ENCODE measurements around the gene CAMK2D.

The CAMK2D gene

DNA sequence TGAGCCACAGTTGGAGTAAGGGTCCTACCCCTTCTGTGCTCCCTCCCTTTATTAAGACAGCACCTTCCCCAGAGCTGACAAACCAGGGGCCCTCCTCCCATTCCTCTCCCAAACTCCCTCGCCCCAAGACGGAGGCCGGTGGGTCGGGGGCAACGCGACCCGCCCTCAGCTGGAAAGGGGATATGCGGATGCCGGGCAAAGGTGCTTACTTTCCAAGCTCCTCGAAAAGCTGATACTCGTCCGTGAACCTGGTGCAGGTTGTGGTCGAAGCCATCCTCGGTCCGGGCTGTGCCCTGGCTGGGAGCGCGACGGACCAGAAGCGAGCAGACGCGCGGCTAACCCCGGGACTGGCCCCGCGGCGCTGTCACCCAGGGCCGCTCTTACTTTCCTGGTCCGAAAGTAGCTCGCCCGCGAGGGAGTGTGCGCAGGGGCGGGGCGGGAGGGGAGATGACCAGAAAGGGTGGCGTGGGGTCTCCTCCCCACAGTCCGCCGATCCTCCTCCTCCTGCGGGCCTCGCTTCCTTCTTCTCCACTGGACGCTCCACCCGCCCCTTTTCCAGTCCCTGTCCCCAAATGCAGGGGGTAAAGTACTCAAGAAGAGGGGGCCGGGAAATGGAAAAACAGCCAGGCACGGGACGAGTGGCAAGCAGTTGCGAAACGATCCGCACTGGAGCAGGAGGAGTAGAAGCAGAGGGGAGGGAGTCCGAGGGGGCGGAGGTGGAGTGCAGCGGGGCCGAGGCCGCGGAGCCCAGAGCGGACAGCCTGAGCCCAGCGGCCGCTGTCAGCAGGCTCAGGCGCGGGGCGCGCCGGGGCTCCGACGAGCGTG is 531 bp downstream of the CAMK2D start:
- no peaks in the 10 kb centered on the region for H3K4me1 ChIP-seq (ENCODE audit: control insufficient read depth in 1 of 2, insufficient read depth in 2 of 2, low read length in 2 of 2)
- H4K8ac ChIP-seq (ENCODE audit: low read depth, low read length) = peak overlapping the region; percentile 63
- peak overlapping the region; percentile 91 for H3K4me2 ChIP-seq (ENCODE audit: low read length)
- H3K27ac ChIP-seq (ENCODE audit: low read depth, low read length) = peak overlapping the region; percentile 99
- H3K18ac ChIP-seq (ENCODE audit: low read length) = peak overlapping the region; percentile 91
- H4K12ac ChIP-seq (ENCODE audit: low read depth, low read length) = peak overlapping the region; percentile 78
- peak overlapping the region; percentile 92 for H4K91ac ChIP-seq (ENCODE audit: low read depth, low read length)
- peak overlapping the region; percentile 61 for H2BK120ac ChIP-seq (ENCODE audit: insufficient read depth, low read length, poor library complexity)
- H3K79me2 ChIP-seq (ENCODE audit: control insufficient read depth, insufficient read depth, low read length, poor library complexity) = peaks cover 12% of the 10 kb centered on the region
- H3K36me3 ChIP-seq (ENCODE audit: control insufficient read depth in 1 of 2, insufficient read depth in 2 of 2, low read length in 2 of 2) = no peaks in the 10 kb centered on the region
- no CpG with 5 or more reads among the region's 64 CpGs for WGBS (ENCODE audit: extremely low coverage, insufficient coverage, insufficient read length)
- H3K9ac ChIP-seq (ENCODE audit: low read length) = peak overlapping the region; percentile 92
- H3K9me3 ChIP-seq (ENCODE audit: insufficient read depth, low read depth, low read length) = no peaks in the 10 kb centered on the region
- no peak overlapping the region for H3K23ac ChIP-seq (ENCODE audit: low read length)
- peak overlapping the region; percentile 86 for H3K4me3 ChIP-seq (ENCODE audit: low read depth, low read length)
- peak overlapping the region; percentile 15 for H2AK5ac ChIP-seq (ENCODE audit: low read length)
- peaks cover 20% of the 10 kb centered on the region for H3K79me1 ChIP-seq (ENCODE audit: low read length)
- peak overlapping the region; percentile 41 for H2BK12ac ChIP-seq (ENCODE audit: low read length)
- H3K4ac ChIP-seq (ENCODE audit: low read depth, low read length) = peak overlapping the region; percentile 75
- no peaks in the 10 kb centered on the region for H3K27me3 ChIP-seq (ENCODE audit: insufficient read depth, low read length)
- peak; percentile 18 to 29 for DNase-seq
- peak overlapping the region; percentile 88 for H2BK5ac ChIP-seq (ENCODE audit: low read depth, low read length, poor library complexity)
- H2AFZ ChIP-seq (ENCODE audit: insufficient read depth, low read length, poor library complexity) = peak overlapping the region; percentile 82
- peak overlapping the region; percentile 84 for H3K14ac ChIP-seq (ENCODE audit: low read length)

DNA sequence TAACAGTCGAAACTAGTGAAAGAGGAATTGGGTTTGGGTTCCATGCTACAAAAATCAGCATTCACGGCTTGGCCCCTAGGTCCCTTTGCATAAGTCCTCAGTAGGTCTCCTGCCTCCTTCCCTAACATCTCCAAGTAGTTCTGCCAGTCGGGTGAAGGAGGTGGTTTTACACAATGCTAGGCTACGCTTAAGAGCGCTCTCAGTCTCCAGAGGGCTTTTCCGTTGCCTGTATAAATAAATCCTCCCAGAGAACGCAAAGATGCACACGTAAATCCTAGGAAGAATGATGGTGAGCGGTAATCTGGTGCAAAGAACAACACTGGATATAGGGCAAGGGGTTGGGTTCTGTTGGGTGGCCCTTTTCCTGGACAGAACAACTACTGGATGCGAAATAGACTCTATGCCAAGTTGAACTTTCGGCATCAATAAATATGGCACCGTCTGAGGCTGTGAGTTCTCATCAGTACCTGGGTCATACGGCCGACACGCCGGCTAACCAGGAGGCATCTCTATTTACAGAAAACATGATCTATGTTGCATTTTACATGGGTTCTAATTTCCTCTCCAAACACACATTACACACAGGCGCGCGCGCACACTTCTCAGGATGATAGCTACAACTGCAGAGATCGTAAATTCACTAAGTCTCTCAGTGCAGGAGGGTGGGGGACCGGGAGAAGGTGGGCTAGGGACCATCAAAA is 1.3 kb downstream of the CAMK2D start:
- Histone ChIP-seq H3K79me2 (ENCODE audit: control insufficient read depth, insufficient read depth, low read length, poor library complexity) (peaks cover 12% of the 10 kb centered on the region), H2BK12ac (ENCODE audit: low read length) (no peak overlapping the region), H3K9ac (ENCODE audit: low read length) (peak overlapping the region; percentile 80), H2BK120ac (ENCODE audit: insufficient read depth, low read length, poor library complexity) (peak overlapping the region; percentile 26), H2BK5ac (ENCODE audit: low read depth, low read length, poor library complexity) (peak overlapping the region; percentile 78), H3K27ac (ENCODE audit: low read depth, low read length) (peak overlapping the region; percentile 99), H3K9me3 (ENCODE audit: insufficient read depth, low read depth, low read length) (no peaks in the 10 kb centered on the region), H2AFZ (ENCODE audit: insufficient read depth, low read length, poor library complexity) (peak overlapping the region; percentile 82), H3K4me2 (ENCODE audit: low read length) (peak overlapping the region; percentile 91), H3K14ac (ENCODE audit: low read length) (peak overlapping the region; percentile 80), H3K23ac (ENCODE audit: low read length) (no peak overlapping the region), H4K12ac (ENCODE audit: low read depth, low read length) (peak overlapping the region; percentile 76), H4K8ac (ENCODE audit: low read depth, low read length) (peak overlapping the region; percentile 61), H3K4me3 (ENCODE audit: low read depth, low read length) (peak overlapping the region; percentile 86), H3K27me3 (ENCODE audit: insufficient read depth, low read length) (no peaks in the 10 kb centered on the region), H3K18ac (ENCODE audit: low read length) (peak overlapping the region; percentile 78), H3K79me1 (ENCODE audit: low read length) (peaks cover 20% of the 10 kb centered on the region), H3K4ac (ENCODE audit: low read depth, low read length) (peak overlapping the region; percentile 34), H3K4me1 (ENCODE audit: control insufficient read depth in 1 of 2, insufficient read depth in 2 of 2, low read length in 2 of 2) (no peaks in the 10 kb centered on the region), H2AK5ac (ENCODE audit: low read length) (no peak overlapping the region), H3K36me3 (ENCODE audit: control insufficient read depth in 1 of 2, insufficient read depth in 2 of 2, low read length in 2 of 2) (no peaks in the 10 kb centered on the region), H4K91ac (ENCODE audit: low read depth, low read length) (peak overlapping the region; percentile 86)
- WGBS (ENCODE audit: extremely low coverage, insufficient coverage, insufficient read length) = no CpG with 5 or more reads among the region's 22 CpGs
- no peak for DNase-seq

DNA sequence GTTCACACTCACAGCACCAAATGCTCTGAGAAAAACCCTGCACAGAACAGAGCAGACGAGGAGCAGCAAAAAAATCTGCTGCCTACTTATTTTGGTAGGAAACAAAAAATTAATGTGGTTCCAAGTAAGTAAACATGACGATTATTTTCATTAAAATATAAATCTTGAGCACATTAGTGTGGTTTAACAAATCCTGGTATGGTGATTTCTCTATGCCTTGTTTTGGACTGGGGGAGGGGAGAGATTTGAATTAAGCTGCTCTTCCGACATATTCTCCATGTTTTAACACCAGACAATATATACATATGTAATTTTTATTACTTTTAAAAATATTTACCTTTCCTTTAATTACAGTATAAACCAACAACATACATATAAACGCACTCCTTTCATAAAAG is 1.8 kb downstream of the CAMK2D start:
- Histone ChIP-seq H3K4me1 (ENCODE audit: control insufficient read depth in 1 of 2, insufficient read depth in 2 of 2, low read length in 2 of 2) (no peaks in the 10 kb centered on the region), H3K79me2 (ENCODE audit: control insufficient read depth, insufficient read depth, low read length, poor library complexity) (peaks cover 12% of the 10 kb centered on the region), H3K36me3 (ENCODE audit: control insufficient read depth in 1 of 2, insufficient read depth in 2 of 2, low read length in 2 of 2) (no peaks in the 10 kb centered on the region), H4K12ac (ENCODE audit: low read depth, low read length) (no peak overlapping the region), H2BK5ac (ENCODE audit: low read depth, low read length, poor library complexity) (no peak overlapping the region), H2BK120ac (ENCODE audit: insufficient read depth, low read length, poor library complexity) (no peak overlapping the region), H3K27me3 (ENCODE audit: insufficient read depth, low read length) (no peaks in the 10 kb centered on the region), H3K4me2 (ENCODE audit: low read length) (peak overlapping the region; percentile 91), H4K91ac (ENCODE audit: low read depth, low read length) (no peak overlapping the region), H3K23ac (ENCODE audit: low read length) (no peak overlapping the region), H3K79me1 (ENCODE audit: low read length) (peaks cover 20% of the 10 kb centered on the region), H3K9ac (ENCODE audit: low read length) (no peak overlapping the region), H3K14ac (ENCODE audit: low read length) (no peak overlapping the region), H2BK12ac (ENCODE audit: low read length) (no peak overlapping the region), H2AFZ (ENCODE audit: insufficient read depth, low read length, poor library complexity) (no peak overlapping the region), H3K27ac (ENCODE audit: low read depth, low read length) (no peak overlapping the region), H3K9me3 (ENCODE audit: insufficient read depth, low read depth, low read length) (no peaks in the 10 kb centered on the region), H3K4ac (ENCODE audit: low read depth, low read length) (no peak overlapping the region), H3K18ac (ENCODE audit: low read length) (no peak overlapping the region), H3K4me3 (ENCODE audit: low read depth, low read length) (no peak overlapping the region), H4K8ac (ENCODE audit: low read depth, low read length) (no peak overlapping the region), H2AK5ac (ENCODE audit: low read length) (no peak overlapping the region)
- WGBS (ENCODE audit: extremely low coverage, insufficient coverage, insufficient read length) = no CpG with 5 or more reads among the region's 4 CpGs
- no peak for DNase-seq

DNA sequence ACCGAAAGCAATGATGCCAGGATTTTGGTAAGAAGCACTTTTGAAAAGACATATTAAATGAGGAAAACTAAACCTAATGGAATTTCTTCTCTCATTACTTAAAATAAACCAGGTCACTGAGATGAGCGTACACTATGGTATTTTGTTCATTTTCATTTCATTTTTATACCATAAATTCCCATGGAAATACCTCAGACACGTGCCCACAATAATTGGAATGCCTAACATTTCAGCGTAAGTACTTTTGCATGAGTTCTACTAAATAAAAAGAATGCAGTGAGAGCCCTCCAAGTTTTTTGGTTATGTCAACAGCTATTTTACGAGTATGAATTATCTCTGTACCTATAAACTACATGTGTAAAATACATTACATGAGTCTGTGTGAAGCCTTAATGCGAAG is 3.2 kb downstream of the CAMK2D start:
- Histone ChIP-seq H3K79me1 (ENCODE audit: low read length) (peaks cover 18% of the 10 kb centered on the region), H2BK120ac (ENCODE audit: insufficient read depth, low read length, poor library complexity) (no peak overlapping the region), H3K36me3 (ENCODE audit: control insufficient read depth in 1 of 2, insufficient read depth in 2 of 2, low read length in 2 of 2) (no peaks in the 10 kb centered on the region), H4K91ac (ENCODE audit: low read depth, low read length) (no peak overlapping the region), H2AFZ (ENCODE audit: insufficient read depth, low read length, poor library complexity) (no peak overlapping the region), H3K27ac (ENCODE audit: low read depth, low read length) (no peak overlapping the region), H3K23ac (ENCODE audit: low read length) (no peak overlapping the region), H3K18ac (ENCODE audit: low read length) (no peak overlapping the region), H3K4ac (ENCODE audit: low read depth, low read length) (no peak overlapping the region), H3K79me2 (ENCODE audit: control insufficient read depth, insufficient read depth, low read length, poor library complexity) (peaks cover 12% of the 10 kb centered on the region), H3K14ac (ENCODE audit: low read length) (no peak overlapping the region), H2BK5ac (ENCODE audit: low read depth, low read length, poor library complexity) (no peak overlapping the region), H4K12ac (ENCODE audit: low read depth, low read length) (no peak overlapping the region), H3K4me3 (ENCODE audit: low read depth, low read length) (no peak overlapping the region), H3K27me3 (ENCODE audit: insufficient read depth, low read length) (no peaks in the 10 kb centered on the region), H2AK5ac (ENCODE audit: low read length) (no peak overlapping the region), H3K9ac (ENCODE audit: low read length) (no peak overlapping the region), H2BK12ac (ENCODE audit: low read length) (no peak overlapping the region), H4K8ac (ENCODE audit: low read depth, low read length) (no peak overlapping the region), H3K4me1 (ENCODE audit: control insufficient read depth in 1 of 2, insufficient read depth in 2 of 2, low read length in 2 of 2) (no peaks in the 10 kb centered on the region), H3K4me2 (ENCODE audit: low read length) (no peak overlapping the region), H3K9me3 (ENCODE audit: insufficient read depth, low read depth, low read length) (no peaks in the 10 kb centered on the region)
- DNase-seq = no peak
- no CpG with 5 or more reads among the region's 6 CpGs for WGBS (ENCODE audit: extremely low coverage, insufficient coverage, insufficient read length)

All from trophoblast cell (in vitro differentiated cells and primary cell).